DMS 273 (cell line): ENCODE data around the gene KCNIP2.
"Not testable (repeated sequence)": the region's sequence is repeated elsewhere in the genome, so short reads cannot be mapped to it uniquely, and the experiment has no call there.

Experiments
- DNase-seq: peaks from one replicate; lab custom pipeline; 2025; ENCODE audit not compliant: unreplicated experiment; lab: John Stamatoyannopoulos, UW

The KCNIP2 gene

GRCh38 chr10:101828766-101829551 is 14.6 kb downstream of the KCNIP2 start:
- DNase-seq, result no peak

- no peak for DNase-seq
Observed at GRCh38 chr10:101827919-101828600, 15.5 kb downstream of the KCNIP2 start.

GRCh38 chr10:101826852-101827434 is 16.7 kb downstream of the KCNIP2 start:
- no peak for DNase-seq

GRCh38 chr10:101824736-101825135 is 18.9 kb downstream of the KCNIP2 start:
- no peak for DNase-seq

GRCh38 chr10:101818872-101819633 is 24.5 kb downstream of the KCNIP2 start:
- DNase-seq, result peak; percentile 78

- peak; percentile 99 for DNase-seq
Observed at GRCh38 chr10:101818119-101818871, 25.3 kb downstream of the KCNIP2 start, which contains the start of gene OGA. OGA (minus strand) TSS chr10:101818444; CDS start chr10:101818022, 422 bp downstream.

GRCh38 chr10:101817337-101818118 is 26.1 kb downstream of the KCNIP2 start:
- DNase-seq, result peak; percentile 71

- no peak for DNase-seq
Observed at GRCh38 chr10:101816913-101817336, 26.7 kb downstream of the KCNIP2 start.

GRCh38 chr10:101816376-101816775 is 27.2 kb downstream of the KCNIP2 start:
- no peak for DNase-seq

- no peak for DNase-seq
Observed at GRCh38 chr10:101814466-101815071, 29.0 kb downstream of the KCNIP2 start.

GRCh38 chr10:101812606-101813005 is 31.0 kb downstream of the KCNIP2 start:
- peak; percentile 66 for DNase-seq

- no peak for DNase-seq
Observed at GRCh38 chr10:101807158-101807557, 36.4 kb downstream of the KCNIP2 start.

- DNase-seq, result no peak
Observed at GRCh38 chr10:101803511-101803910, 40.1 kb downstream of the KCNIP2 start.

- DNase-seq, result no peak
Observed at GRCh38 chr10:101797403-101798059, 46.1 kb downstream of the KCNIP2 start.

- DNase-seq, result no peak
Observed at GRCh38 chr10:101793526-101793925, 50.1 kb downstream of the KCNIP2 start.

GRCh38 chr10:101789686-101790085 is 53.9 kb downstream of the KCNIP2 start:
- DNase-seq, result no peak

GRCh38 chr10:101789231-101789630 is 54.4 kb downstream of the KCNIP2 start:
- DNase-seq, result not testable (repeated sequence)

- no peak for DNase-seq
Observed at GRCh38 chr10:101785801-101786200, 57.8 kb downstream of the KCNIP2 start.

- no peak for DNase-seq
Observed at GRCh38 chr10:101784558-101784957, 59.0 kb downstream of the KCNIP2 start.
